Thyroid gland (tissue), 4 donors: ENCODE results near the gene LINC00305. TPM values are rescaled to one million over a fixed set of nuclear protein-coding genes. Genes with fewer than 3 reads are reported as not detected.

Source experiments
- DNase-seq, 2 donors: peaks; one replicate each; pipeline ENCODE4 v3.0.0-alpha.2; 2019
- H3K27ac ChIP-seq, 3 donors: fragments of 200-600 bp; sonication (generic); 1 replicate in 2 of 3; 2 replicates in 1 of 3; pipeline ENCODE4 v1.5.1; 2016 to 2019; ENCODE audit warnings: mild to moderate bottlenecking in 1 of 3, moderate library complexity in 1 of 3
- H3K27me3 ChIP-seq: fragments of 200-600 bp; sonication (generic); one replicate; pipeline ENCODE4 v1.5.1; 2019
- H3K36me3 ChIP-seq, 2 donors: fragments of 200-600 bp; sonication (generic); one replicate each; pipeline ENCODE4 v1.5.1; 2016 to 2019
- H3K4me1 ChIP-seq, 2 donors: fragments of 200-600 bp; sonication (generic); one replicate each; pipeline ENCODE4 v1.5.1; 2017 to 2019
- H3K4me3 ChIP-seq, 3 donors: fragments of 200-600 bp; sonication (generic); replicated peaks in 1 of 3; 1 replicate in 2 of 3; 2 replicates in 1 of 3; pipeline ENCODE4 v1.5.1; 2016; ENCODE audit warnings: mild to moderate bottlenecking in 1 of 3
- H3K9me3 ChIP-seq: fragments of 200-600 bp; sonication (generic); one replicate; pipeline ENCODE4 v1.5.1; 2017
- POLR2A ChIP-seq, 2 donors: fragments of 450-650 bp; IDR thresholded peaks; one replicate each; pipeline ENCODE4 v1.6.1; 2017; ENCODE audit warnings: antibody characterized with exemption in 2 of 2, mild to moderate bottlenecking in 2 of 2, moderate library complexity in 1 of 2
- WGBS, 2 donors: methylation state at CpG; one replicate each; pipeline ENCODE4 v1.1.5; 2017; 5-methylcytosine and 5-hydroxymethylcytosine counted together
- intact Hi-C: fragments of 100-400 bp; cut with DNase I; formaldehyde crosslinking; loops from one replicate; pipeline ENCODE4 v1.15.1; 2023
- total RNA-seq, 4 donors: library from RNA; depleted of rRNA; stranded (reverse); fragments of >200 nt; gene quantifications; one replicate each; pipeline ENCODE4 v1.2.3, GENCODE V29; 2016
- TF ChIP-seq, protein P1 (sequence below), 6 experiments: fragments of 200-600 bp in 3 of 6; fragments of 450-650 bp in 3 of 6; sonication (generic) in 3 of 6; IDR thresholded peaks; one replicate each; pipeline ENCODE4 v1.5.1; 2016 to 2019; ENCODE audit warnings: antibody characterized with exemption in 6 of 6, mild to moderate bottlenecking in 2 of 6, inconsistent platforms in 1 of 6, moderate library complexity in 1 of 6

Gene LINC00305
- total RNA-seq, 4 donors from 2014 or later, result not detected

- Histone ChIP-seq H3K4me1 (no peaks in the 10 kb centered on the region), H3K9me3 (no peaks in the 10 kb centered on the region), H3K4me3 (no peak overlapping the region), H3K36me3 (no peaks in the 10 kb centered on the region), H3K27ac (no peak overlapping the region), H3K27me3 (no peaks in the 10 kb centered on the region)
- DNase-seq, result no peak
- intact Hi-C loops, result no loop called here
- 82 to 87% methylated on average over 5 of the region's 5 CpGs for WGBS, 2 donors
- TF ChIP-seq, protein P1, sequence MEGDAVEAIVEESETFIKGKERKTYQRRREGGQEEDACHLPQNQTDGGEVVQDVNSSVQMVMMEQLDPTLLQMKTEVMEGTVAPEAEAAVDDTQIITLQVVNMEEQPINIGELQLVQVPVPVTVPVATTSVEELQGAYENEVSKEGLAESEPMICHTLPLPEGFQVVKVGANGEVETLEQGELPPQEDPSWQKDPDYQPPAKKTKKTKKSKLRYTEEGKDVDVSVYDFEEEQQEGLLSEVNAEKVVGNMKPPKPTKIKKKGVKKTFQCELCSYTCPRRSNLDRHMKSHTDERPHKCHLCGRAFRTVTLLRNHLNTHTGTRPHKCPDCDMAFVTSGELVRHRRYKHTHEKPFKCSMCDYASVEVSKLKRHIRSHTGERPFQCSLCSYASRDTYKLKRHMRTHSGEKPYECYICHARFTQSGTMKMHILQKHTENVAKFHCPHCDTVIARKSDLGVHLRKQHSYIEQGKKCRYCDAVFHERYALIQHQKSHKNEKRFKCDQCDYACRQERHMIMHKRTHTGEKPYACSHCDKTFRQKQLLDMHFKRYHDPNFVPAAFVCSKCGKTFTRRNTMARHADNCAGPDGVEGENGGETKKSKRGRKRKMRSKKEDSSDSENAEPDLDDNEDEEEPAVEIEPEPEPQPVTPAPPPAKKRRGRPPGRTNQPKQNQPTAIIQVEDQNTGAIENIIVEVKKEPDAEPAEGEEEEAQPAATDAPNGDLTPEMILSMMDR (IDR thresholded peaks at IDR 0.05), result no peak
- no peak for TF ChIP-seq POLR2A (IDR thresholded peaks at IDR 0.05)
Measured at GRCh38 chr18:64044616-64045015, 104.3 kb downstream of the LINC00305 start.

- no peak for TF ChIP-seq POLR2A (IDR thresholded peaks at IDR 0.05)
- TF ChIP-seq, protein P1 (IDR thresholded peaks at IDR 0.05), result no peak
- H3K27ac ChIP-seq, result no peak overlapping the region
- no peak for DNase-seq
- H3K9me3 ChIP-seq, result no peaks in the 10 kb centered on the region
- no peaks in the 10 kb centered on the region for H3K36me3 ChIP-seq
- H3K4me3 ChIP-seq, result no peak overlapping the region
- no peaks in the 10 kb centered on the region for H3K4me1 ChIP-seq
- H3K27me3 ChIP-seq, result no peaks in the 10 kb centered on the region
- intact Hi-C loops, result no loop called here
- WGBS, 2 donors, result 90 to 95% methylated on average over 8 to 11 of the region's 24 CpGs
Measured at GRCh38 chr18:64042728-64043358, 106.0 kb downstream of the LINC00305 start.

GRCh38 chr18:64037812-64038414, 111.0 kb downstream of the LINC00305 start:
- no peak for DNase-seq
- 20 to 22% methylated on average over 3 of the region's 3 CpGs for WGBS, 2 donors
- TF ChIP-seq, protein P1 (IDR thresholded peaks at IDR 0.05), result peak in 3 of 6 experiments; percentile 50 to 56 (median 53)
- TF ChIP-seq POLR2A (IDR thresholded peaks at IDR 0.05), result no peak
- H3K9me3 ChIP-seq, result no peaks in the 10 kb centered on the region
- no peaks in the 10 kb centered on the region for H3K4me1 ChIP-seq
- no peak overlapping the region for H3K27ac ChIP-seq
- no peaks in the 10 kb centered on the region for H3K36me3 ChIP-seq
- intact Hi-C loops, result no loop called here
- H3K4me3 ChIP-seq, result no peak overlapping the region
- no peaks in the 10 kb centered on the region for H3K27me3 ChIP-seq

DNA sequence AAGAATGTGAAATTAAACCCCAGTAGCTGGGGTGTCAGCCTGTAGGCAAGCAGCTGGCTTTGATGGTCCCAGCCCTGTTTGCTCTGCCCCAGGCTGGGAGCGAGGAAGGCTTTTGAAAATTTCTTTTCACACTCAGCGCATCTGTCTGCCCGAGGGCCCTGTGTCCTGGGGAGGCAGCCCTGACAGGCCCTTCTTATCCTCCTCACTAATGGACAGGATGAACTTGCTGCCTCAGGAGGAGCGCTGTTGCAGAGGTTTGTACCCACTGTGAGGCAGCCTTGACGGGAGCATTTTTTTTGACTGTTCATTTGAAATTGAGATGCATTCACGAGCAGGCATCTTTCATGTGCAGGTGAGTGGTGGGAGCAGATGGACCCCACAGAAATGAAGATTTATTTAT, 116.6 kb downstream of the LINC00305 start:
- intact Hi-C loops, result no loop called here
- Histone ChIP-seq H3K36me3 (no peaks in the 10 kb centered on the region), H3K4me3 (no peak overlapping the region), H3K27ac (no peak overlapping the region), H3K27me3 (no peaks in the 10 kb centered on the region), H3K9me3 (no peaks in the 10 kb centered on the region), H3K4me1 (no peaks in the 10 kb centered on the region)
- WGBS, 2 donors, result 52 to 77% methylated on average over 5 to 6 of the region's 6 CpGs
- DNase-seq, result no peak
- TF ChIP-seq, protein P1 (IDR thresholded peaks at IDR 0.05), result no peak
- TF ChIP-seq POLR2A (IDR thresholded peaks at IDR 0.05), result no peak

GRCh38 chr18:64031411-64031810, 117.5 kb downstream of the LINC00305 start:
- Histone ChIP-seq H3K4me3 (no peak overlapping the region), H3K9me3 (no peaks in the 10 kb centered on the region), H3K27me3 (no peaks in the 10 kb centered on the region), H3K4me1 (no peaks in the 10 kb centered on the region), H3K27ac (no peak overlapping the region), H3K36me3 (no peaks in the 10 kb centered on the region)
- intact Hi-C loops, result no loop called here
- DNase-seq, result no peak
- WGBS, 2 donors, result 87% methylated on average over 3 of the region's 3 CpGs
- no peak for TF ChIP-seq POLR2A (IDR thresholded peaks at IDR 0.05)
- TF ChIP-seq, protein P1 (IDR thresholded peaks at IDR 0.05), result no peak
